ENCODE results near the gene TMEM92. TPM values are rescaled to one million over a fixed set of nuclear protein-coding genes. Genes with fewer than 3 reads are reported as not detected.

TMEM92 gene
- total RNA-seq, 3 donors from 2014 or later: 1.3 to 2.8 (median 2.6) TPM

- no peaks in the 10 kb centered on the region for H3K9me3 ChIP-seq
- H3K4me1 ChIP-seq (ENCODE audit: low read depth): no peaks in the 10 kb centered on the region
- ATAC-seq (peak; percentile 10), DNase-seq (no peak)
- intact Hi-C loops (cut with DNase I, micrococcal nuclease): loop anchor here in 1 of 2 donors (10.0 kb wide), 1 partner anchor 210 kb away; the partner anchor contains the start of gene PDK2
- no peaks in the 10 kb centered on the region for H3K36me3 ChIP-seq (ENCODE audit: low read depth)
- no peak for TF ChIP-seq CTCF (IDR thresholded peaks at IDR 0.05)
- no peak overlapping the region for H3K4me3 ChIP-seq
Measured at GRCh38 chr17:50304781-50305404, 30.6 kb downstream of the TMEM92 start.

GRCh38 chr17:50307654-50308053 is 33.4 kb downstream of the TMEM92 start:
- TF ChIP-seq CTCF (IDR thresholded peaks at IDR 0.05): no peak

GRCh38 chr17:50308666-50309065 is 34.4 kb downstream of the TMEM92 start:
- H3K9me3 ChIP-seq: no peaks in the 10 kb centered on the region
- intact Hi-C loops (cut with DNase I, micrococcal nuclease): loop anchor here in 1 of 2 donors (10.0 kb wide), 1 partner anchor 214 kb away; the partner anchor contains the start of gene PDK2
- TF ChIP-seq CTCF (IDR thresholded peaks at IDR 0.05): no peak
- H3K36me3 ChIP-seq (ENCODE audit: low read depth): no peaks in the 10 kb centered on the region
- H3K4me1 ChIP-seq (ENCODE audit: low read depth): no peaks in the 10 kb centered on the region
- ATAC-seq (no peak), DNase-seq (no peak)
- no peak overlapping the region for H3K4me3 ChIP-seq

More at GRCh38 chr17:50307654-50308053, 33.4 kb downstream of the TMEM92 start:
- H3K4me3 ChIP-seq: no peak overlapping the region
- H3K4me1 ChIP-seq (ENCODE audit: low read depth): no peaks in the 10 kb centered on the region
- H3K36me3 ChIP-seq (ENCODE audit: low read depth): no peaks in the 10 kb centered on the region
- intact Hi-C loops (cut with DNase I, micrococcal nuclease): loop anchor here in 1 of 2 donors (10.0 kb wide), 1 partner anchor 213 kb away; the partner anchor contains the start of gene PDK2
- DNase-seq (no peak), ATAC-seq (peak; percentile 29)
- no peaks in the 10 kb centered on the region for H3K9me3 ChIP-seq

GRCh38 chr17:50310455-50311111 is 36.3 kb downstream of the TMEM92 start:
- H3K4me1 ChIP-seq (ENCODE audit: low read depth): no peaks in the 10 kb centered on the region
- intact Hi-C loops (cut with DNase I, micrococcal nuclease): no loop called here
- no peaks in the 10 kb centered on the region for H3K36me3 ChIP-seq (ENCODE audit: low read depth)
- ATAC-seq (no peak), DNase-seq (no peak)
- no peaks in the 10 kb centered on the region for H3K9me3 ChIP-seq
- no peak for TF ChIP-seq CTCF (IDR thresholded peaks at IDR 0.05)
- no peak overlapping the region for H3K4me3 ChIP-seq

- no peaks in the 10 kb centered on the region for H3K4me1 ChIP-seq (ENCODE audit: low read depth)
- no peaks in the 10 kb centered on the region for H3K36me3 ChIP-seq (ENCODE audit: low read depth)
- ATAC-seq (no peak), DNase-seq (no peak)
- TF ChIP-seq CTCF (IDR thresholded peaks at IDR 0.05): no peak
- intact Hi-C loops (cut with DNase I, micrococcal nuclease): no loop called here
- no peaks in the 10 kb centered on the region for H3K9me3 ChIP-seq
- H3K4me3 ChIP-seq: no peak overlapping the region
Measured at GRCh38 chr17:50311112-50311460, 36.8 kb downstream of the TMEM92 start.
